ENCODE data around the gene CFAP251.

DNA sequence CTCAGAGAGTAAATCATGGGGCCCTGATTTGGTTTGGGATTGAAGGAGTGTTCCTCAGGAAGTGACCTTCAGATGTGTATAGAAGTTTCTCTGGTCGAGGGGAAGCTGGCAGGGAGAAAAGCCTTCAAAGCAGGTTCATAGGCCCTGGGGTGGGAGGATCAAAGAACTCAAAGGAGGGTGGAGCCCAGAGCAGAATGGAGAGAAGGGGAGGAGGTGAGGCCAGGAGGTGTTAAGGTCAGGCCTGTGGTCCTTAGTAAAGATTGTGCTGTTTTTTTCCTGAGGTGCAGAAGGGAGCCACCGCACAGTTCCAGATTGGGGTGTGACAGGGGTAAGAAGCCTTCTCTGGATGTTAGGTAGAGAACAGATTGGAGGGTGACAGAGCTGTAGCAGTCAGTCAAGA, 9.7 kb upstream of the CFAP251 start:
- TF ChIP-seq, protein P1, sequence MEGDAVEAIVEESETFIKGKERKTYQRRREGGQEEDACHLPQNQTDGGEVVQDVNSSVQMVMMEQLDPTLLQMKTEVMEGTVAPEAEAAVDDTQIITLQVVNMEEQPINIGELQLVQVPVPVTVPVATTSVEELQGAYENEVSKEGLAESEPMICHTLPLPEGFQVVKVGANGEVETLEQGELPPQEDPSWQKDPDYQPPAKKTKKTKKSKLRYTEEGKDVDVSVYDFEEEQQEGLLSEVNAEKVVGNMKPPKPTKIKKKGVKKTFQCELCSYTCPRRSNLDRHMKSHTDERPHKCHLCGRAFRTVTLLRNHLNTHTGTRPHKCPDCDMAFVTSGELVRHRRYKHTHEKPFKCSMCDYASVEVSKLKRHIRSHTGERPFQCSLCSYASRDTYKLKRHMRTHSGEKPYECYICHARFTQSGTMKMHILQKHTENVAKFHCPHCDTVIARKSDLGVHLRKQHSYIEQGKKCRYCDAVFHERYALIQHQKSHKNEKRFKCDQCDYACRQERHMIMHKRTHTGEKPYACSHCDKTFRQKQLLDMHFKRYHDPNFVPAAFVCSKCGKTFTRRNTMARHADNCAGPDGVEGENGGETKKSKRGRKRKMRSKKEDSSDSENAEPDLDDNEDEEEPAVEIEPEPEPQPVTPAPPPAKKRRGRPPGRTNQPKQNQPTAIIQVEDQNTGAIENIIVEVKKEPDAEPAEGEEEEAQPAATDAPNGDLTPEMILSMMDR (IDR thresholded peaks at IDR 0.05) = no peak
- no peak for TF ChIP-seq EP300 (IDR thresholded peaks at IDR 0.05; ENCODE audit: low read depth)

All from transverse colon (tissue), 3 donors.